Spleen (tissue), 7 donors: ENCODE measurements around the gene CHRNG.

Source experiments
- POLR2A ChIP-seq, 3 donors: fragments of 450-650 bp; IDR thresholded peaks; one replicate each; pipeline ENCODE4 v1.5.1; 2017; ENCODE audit warnings: antibody characterized with exemption in 3 of 3, mild to moderate bottlenecking in 1 of 3
- TF ChIP-seq, protein P1 (sequence below), 11 experiments: fragments of 200-600 bp in 7 of 11; fragments of 450-650 bp in 4 of 11; sonication (generic) in 4 of 11; IDR thresholded peaks in 8 of 11; conservative IDR thresholded peaks in 3 of 11; 1 replicate in 7 of 11; 2 replicates in 4 of 11; pipeline versions ENCODE4 v1.4.0 to v1.8.0; 2016 to 2021; ENCODE audit warnings: antibody characterized with exemption in 11 of 11, inconsistent platforms in 4 of 11, mild to moderate bottlenecking in 1 of 11
- donor health status: DM: no; HTN: no; CAD: no; lungs with moderate emphysema.
- donor health status: DM: no; HTN: no; CAD: no.
- donor health status: DM: no; HTN: no; CAD: no.

DNA sequence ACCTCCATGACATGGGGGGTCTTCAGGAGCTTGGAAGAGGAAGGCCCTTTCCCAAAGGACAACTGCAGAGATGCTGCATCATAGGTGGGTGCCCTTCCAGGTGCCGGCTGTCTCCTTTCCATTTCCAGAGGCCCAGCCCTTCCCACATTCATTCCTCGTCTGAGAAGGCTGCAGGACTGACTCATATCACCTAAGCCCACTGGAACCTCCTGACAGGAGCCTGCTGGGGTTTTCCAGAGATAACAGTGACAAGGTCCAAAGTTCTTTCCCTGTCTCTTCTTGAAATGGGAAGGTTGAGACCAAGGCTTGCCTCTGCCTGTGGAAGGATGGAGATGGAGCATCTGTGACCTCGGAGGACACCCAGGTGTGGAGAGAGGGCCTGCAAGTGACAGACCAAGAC is 22.9 kb upstream of the CHRNG start:
- TF ChIP-seq, protein P1, sequence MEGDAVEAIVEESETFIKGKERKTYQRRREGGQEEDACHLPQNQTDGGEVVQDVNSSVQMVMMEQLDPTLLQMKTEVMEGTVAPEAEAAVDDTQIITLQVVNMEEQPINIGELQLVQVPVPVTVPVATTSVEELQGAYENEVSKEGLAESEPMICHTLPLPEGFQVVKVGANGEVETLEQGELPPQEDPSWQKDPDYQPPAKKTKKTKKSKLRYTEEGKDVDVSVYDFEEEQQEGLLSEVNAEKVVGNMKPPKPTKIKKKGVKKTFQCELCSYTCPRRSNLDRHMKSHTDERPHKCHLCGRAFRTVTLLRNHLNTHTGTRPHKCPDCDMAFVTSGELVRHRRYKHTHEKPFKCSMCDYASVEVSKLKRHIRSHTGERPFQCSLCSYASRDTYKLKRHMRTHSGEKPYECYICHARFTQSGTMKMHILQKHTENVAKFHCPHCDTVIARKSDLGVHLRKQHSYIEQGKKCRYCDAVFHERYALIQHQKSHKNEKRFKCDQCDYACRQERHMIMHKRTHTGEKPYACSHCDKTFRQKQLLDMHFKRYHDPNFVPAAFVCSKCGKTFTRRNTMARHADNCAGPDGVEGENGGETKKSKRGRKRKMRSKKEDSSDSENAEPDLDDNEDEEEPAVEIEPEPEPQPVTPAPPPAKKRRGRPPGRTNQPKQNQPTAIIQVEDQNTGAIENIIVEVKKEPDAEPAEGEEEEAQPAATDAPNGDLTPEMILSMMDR (IDR thresholded peaks at IDR 0.05 in 8 of 11, conservative IDR thresholded peaks at IDR 0.05 in 3 of 11), result no peak
- TF ChIP-seq POLR2A (IDR thresholded peaks at IDR 0.05), result no peak
